Mesenchymal stem cell (in vitro differentiated cells and primary cell): Measurements from ENCODE around the gene TACR1.

Experiments used
- DNase-seq: peaks from one replicate; pipeline ENCODE4 v3.0.0-alpha.2; 2013
- H2AFZ ChIP-seq: one replicate; pipeline ENCODE4 v1.6.1; 2013; ENCODE audit warnings: low read depth, mild to moderate bottlenecking, control low read depth, inconsistent platforms, low read length, moderate library complexity
- H2AK5ac ChIP-seq: 2 replicates; pipeline ENCODE4 v1.6.1; 2013; ENCODE audit warnings: low read length, moderate library complexity, mild to moderate bottlenecking, inconsistent platforms; ENCODE audit not compliant: severe bottlenecking
- H2BK120ac ChIP-seq: one replicate; pipeline ENCODE4 v1.6.1; 2013; ENCODE audit warnings: low read depth, mild to moderate bottlenecking, inconsistent platforms, low read length, moderate library complexity
- H2BK12ac ChIP-seq, 2 experiments: one replicate each; pipeline ENCODE4 v1.6.1; 2013; ENCODE audit warnings: inconsistent platforms in 2 of 2, low read length in 2 of 2, mild to moderate bottlenecking in 2 of 2, moderate library complexity in 2 of 2, control low read depth in 1 of 2
- H2BK15ac ChIP-seq: one replicate; pipeline ENCODE4 v1.6.1; 2013; ENCODE audit warnings: mild to moderate bottlenecking, low read depth, inconsistent platforms; ENCODE audit not compliant: poor library complexity, severe bottlenecking
- H2BK5ac ChIP-seq: 2 replicates; pipeline ENCODE4 v1.6.1; 2013; ENCODE audit warnings: low read depth, mild to moderate bottlenecking, low read length, control low read depth, inconsistent platforms; ENCODE audit not compliant: poor library complexity, severe bottlenecking
- H3K14ac ChIP-seq, 2 experiments: one replicate each; pipeline ENCODE4 v1.6.1; 2013; ENCODE audit warnings: inconsistent platforms in 2 of 2, low read length in 2 of 2, control low read depth in 1 of 2, mild to moderate bottlenecking in 1 of 2, moderate library complexity in 1 of 2
- H3K18ac ChIP-seq, 2 experiments: one replicate each; pipeline ENCODE4 v1.6.1; 2013; ENCODE audit warnings: inconsistent platforms in 2 of 2, low read length in 2 of 2, control low read depth in 1 of 2, low read depth in 1 of 2, mild to moderate bottlenecking in 1 of 2
- H3K23ac ChIP-seq, 2 experiments: one replicate each; pipeline ENCODE4 v1.6.1; 2013; ENCODE audit warnings: inconsistent platforms in 2 of 2, low read length in 2 of 2, mild to moderate bottlenecking in 2 of 2, moderate library complexity in 2 of 2, control low read depth in 1 of 2
- H3K27ac ChIP-seq: 2 replicates; pipeline ENCODE4 v1.5.1; 2013; ENCODE audit warnings: mild to moderate bottlenecking, moderate library complexity, low read length, control low read depth, inconsistent platforms; ENCODE audit not compliant: poor library complexity, severe bottlenecking
- H3K27me3 ChIP-seq, 2 experiments: 2 replicates each; pipeline versions ENCODE4 v1.6.1 to v1.7.0; 2013; ENCODE audit warnings: low read length in 2 of 2, mild to moderate bottlenecking in 2 of 2, moderate library complexity in 2 of 2, control low read depth in 1 of 2, inconsistent platforms in 1 of 2; ENCODE audit not compliant: control insufficient read depth in 1 of 2, insufficient read depth in 1 of 2
- H3K36me3 ChIP-seq, 2 experiments: 2 replicates each; pipeline versions ENCODE4 v1.6.1 to v1.7.0; 2013; ENCODE audit warnings: low read length in 2 of 2, control low read depth in 1 of 2, inconsistent platforms in 1 of 2, low read depth in 1 of 2, mild to moderate bottlenecking in 1 of 2; ENCODE audit not compliant: insufficient read depth in 2 of 2, control insufficient read depth in 1 of 2
- H3K4ac ChIP-seq, 2 experiments: one replicate each; pipeline ENCODE4 v1.6.1; 2013; ENCODE audit warnings: inconsistent platforms in 2 of 2, low read length in 2 of 2, mild to moderate bottlenecking in 2 of 2, moderate library complexity in 2 of 2, control low read depth in 1 of 2, low read depth in 1 of 2
- H3K4me1 ChIP-seq: 2 replicates; pipeline ENCODE4 v1.6.1; 2013; ENCODE audit warnings: low read depth, low read length, control low read depth; ENCODE audit not compliant: control insufficient read depth, insufficient read depth
- H3K4me2 ChIP-seq: 2 replicates; pipeline ENCODE4 v1.6.1; 2013; ENCODE audit warnings: low read length, mild to moderate bottlenecking, inconsistent platforms; ENCODE audit not compliant: poor library complexity, severe bottlenecking
- H3K4me3 ChIP-seq, 2 experiments: 2 replicates each; pipeline versions ENCODE4 v1.5.1 to v1.7.0; 2013; ENCODE audit warnings: low read length in 2 of 2, mild to moderate bottlenecking in 2 of 2, control low read depth in 1 of 2, low read depth in 1 of 2; ENCODE audit not compliant: insufficient read depth in 1 of 2
- H3K79me1 ChIP-seq: replicated peaks from 2 replicates; pipeline ENCODE4 v1.6.1; 2013; ENCODE audit warnings: mild to moderate bottlenecking, control low read depth, low read length, inconsistent platforms; ENCODE audit not compliant: poor library complexity, severe bottlenecking
- H3K9ac ChIP-seq: 2 replicates; pipeline ENCODE4 v1.7.0; 2013; ENCODE audit warnings: mild to moderate bottlenecking, low read length, moderate library complexity
- H3K9me3 ChIP-seq: 2 replicates; pipeline ENCODE4 v1.7.0; 2013; ENCODE audit warnings: mild to moderate bottlenecking, low read length; ENCODE audit not compliant: control insufficient read depth
- H4K8ac ChIP-seq: one replicate; pipeline ENCODE4 v1.6.1; 2013; ENCODE audit warnings: inconsistent platforms, mild to moderate bottlenecking, low read length, moderate library complexity
- H4K91ac ChIP-seq: one replicate; pipeline ENCODE4 v1.6.1; 2013; ENCODE audit warnings: mild to moderate bottlenecking, low read length, inconsistent platforms
- WGBS: methylation state at CpG from one replicate; pipeline ENCODE4 v1.1.7; 2013; ENCODE audit warnings: mixed read lengths; 5-methylcytosine and 5-hydroxymethylcytosine counted together

Gene TACR1

DNA sequence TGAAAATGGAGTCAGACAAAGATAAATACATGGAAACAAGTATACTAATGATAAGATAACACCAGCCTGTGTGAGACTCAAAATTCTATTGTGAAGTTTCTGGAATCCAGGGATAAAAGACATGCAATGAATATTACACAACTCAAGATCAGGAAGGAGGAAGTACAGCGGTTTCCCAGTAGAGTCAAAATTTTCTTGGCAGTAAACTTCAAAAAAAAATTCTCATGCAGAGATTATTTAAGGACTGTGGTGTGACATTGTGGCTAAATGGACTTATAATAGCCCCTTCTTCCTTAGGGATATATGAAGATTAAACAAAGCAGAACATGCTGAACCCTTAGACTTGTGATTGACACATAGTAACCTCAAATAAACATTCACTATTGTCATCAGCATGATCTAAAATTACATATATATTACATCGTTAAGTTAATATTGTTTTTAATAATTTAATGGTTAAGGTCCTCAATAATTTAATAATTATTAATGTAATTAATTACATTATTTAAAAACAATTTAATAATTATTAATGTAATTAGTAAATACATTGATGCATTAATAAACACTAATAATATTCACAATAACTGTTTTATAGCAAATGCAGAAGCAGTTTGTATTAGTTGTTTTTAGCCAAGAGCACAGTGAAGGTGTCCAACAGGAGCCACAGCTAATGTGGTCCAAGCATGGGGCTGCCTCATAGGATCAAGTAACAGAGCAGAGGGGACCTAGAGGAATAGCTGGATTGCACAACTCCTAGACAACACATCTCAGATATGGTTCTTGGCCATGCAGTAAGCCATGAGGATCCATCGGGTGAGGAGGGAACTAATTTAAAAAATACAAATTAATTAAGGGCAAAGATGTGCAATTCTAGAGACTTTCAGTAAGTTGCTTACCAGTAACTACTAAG lies 163.6 kb downstream of the TACR1 start:
- H3K23ac ChIP-seq = no peak overlapping the region
- DNase-seq = no peak
- no peak overlapping the region for H3K27ac ChIP-seq
- no peaks in the 10 kb centered on the region for H3K9me3 ChIP-seq
- no peak overlapping the region for H3K4me3 ChIP-seq
- no peak overlapping the region for H2BK5ac ChIP-seq
- no peak overlapping the region for H3K4ac ChIP-seq
- H2AK5ac ChIP-seq = no peak overlapping the region
- H3K18ac ChIP-seq = no peak overlapping the region
- no peaks in the 10 kb centered on the region for H3K27me3 ChIP-seq
- H2BK15ac ChIP-seq = no peak overlapping the region
- H2BK120ac ChIP-seq = no peak overlapping the region
- no peak overlapping the region for H4K8ac ChIP-seq
- H3K79me1 ChIP-seq = no peaks in the 10 kb centered on the region
- H3K36me3 ChIP-seq = no peaks in the 10 kb centered on the region
- H3K9ac ChIP-seq = no peak overlapping the region
- H2BK12ac ChIP-seq = no peak overlapping the region
- no CpG with 5 or more reads among the region's 3 CpGs for WGBS
- H2AFZ ChIP-seq = no peak overlapping the region
- no peak overlapping the region for H3K14ac ChIP-seq
- H3K4me2 ChIP-seq = no peak overlapping the region
- no peak overlapping the region for H4K91ac ChIP-seq
- no peaks in the 10 kb centered on the region for H3K4me1 ChIP-seq

DNA sequence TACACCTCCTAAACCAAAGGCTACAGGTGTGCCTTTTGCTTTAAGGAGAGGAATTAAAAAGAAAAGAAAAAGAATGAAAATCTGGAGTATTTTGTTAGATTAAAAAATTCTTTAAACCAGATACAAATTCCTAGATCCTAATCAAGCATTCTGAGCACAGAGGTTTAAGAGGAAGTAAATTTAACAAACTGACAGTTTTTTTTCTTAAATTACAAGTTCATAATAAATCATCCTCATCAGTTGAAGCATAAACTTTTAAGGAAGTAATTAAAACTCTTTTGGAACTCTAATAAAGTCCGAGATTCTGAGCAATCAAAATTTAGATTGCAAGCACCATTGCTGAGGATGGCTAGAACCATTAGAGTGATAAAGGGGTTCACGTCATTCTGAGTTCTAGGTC lies 165.8 kb downstream of the TACR1 start:
- Histone ChIP-seq H4K91ac (no peak overlapping the region), H3K4me1 (no peaks in the 10 kb centered on the region), H3K4me3 (no peak overlapping the region), H3K27me3 (no peaks in the 10 kb centered on the region), H3K9me3 (no peaks in the 10 kb centered on the region), H3K4ac (no peak overlapping the region), H4K8ac (no peak overlapping the region), H3K23ac (no peak overlapping the region), H3K4me2 (no peak overlapping the region), H2BK15ac (no peak overlapping the region), H3K14ac (no peak overlapping the region), H2BK120ac (no peak overlapping the region), H3K79me1 (no peaks in the 10 kb centered on the region), H2BK12ac (no peak overlapping the region), H2BK5ac (no peak overlapping the region), H3K18ac (no peak overlapping the region), H3K36me3 (no peaks in the 10 kb centered on the region), H2AFZ (no peak overlapping the region), H2AK5ac (no peak overlapping the region), H3K27ac (no peak overlapping the region), H3K9ac (no peak overlapping the region)
- 91% methylated on average over 2 of the region's 2 CpGs for WGBS
- no peak for DNase-seq

DNA sequence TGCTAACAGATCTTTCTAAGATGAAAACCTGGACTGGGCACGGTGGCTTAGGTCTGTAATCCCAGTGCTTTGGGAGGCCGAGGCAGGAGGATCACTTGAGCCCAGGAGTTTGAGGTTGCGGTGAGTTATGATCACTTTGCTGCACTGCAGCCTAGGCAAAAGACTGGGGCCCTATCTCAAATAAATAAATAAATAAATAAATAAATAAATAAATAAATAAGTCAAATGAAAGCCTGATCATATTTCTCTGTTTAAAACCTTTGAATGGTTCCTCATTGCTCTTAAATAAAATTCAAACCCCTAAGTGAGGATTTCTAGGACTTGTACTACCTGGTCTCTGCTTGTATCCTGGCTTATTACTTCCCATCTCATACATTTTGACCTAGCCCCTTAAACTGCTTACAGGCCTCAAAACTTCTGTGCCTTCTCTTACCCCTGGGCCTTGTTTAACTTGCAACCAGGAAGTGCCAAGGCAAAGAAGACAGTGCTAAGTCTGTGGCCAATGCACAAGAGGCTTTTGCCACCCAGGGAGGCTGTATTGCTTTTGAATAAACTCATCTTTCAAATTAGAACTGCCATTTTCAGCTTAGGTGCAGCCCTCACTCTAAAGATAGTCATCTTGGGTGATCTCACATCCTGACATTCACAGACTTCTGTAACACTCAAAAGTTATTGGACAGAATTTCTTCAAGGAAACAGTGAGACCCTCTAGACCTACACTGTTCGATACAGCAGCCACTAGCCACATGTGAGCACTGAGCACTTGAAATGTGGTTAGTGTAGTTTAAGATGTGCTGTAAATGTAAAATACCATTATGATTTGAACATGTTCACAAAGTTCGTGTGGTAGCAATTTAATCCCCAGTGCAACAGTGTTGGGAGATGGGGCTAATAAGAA lies 167.2 kb downstream of the TACR1 start:
- H3K4me3 ChIP-seq = no peak overlapping the region

DNA sequence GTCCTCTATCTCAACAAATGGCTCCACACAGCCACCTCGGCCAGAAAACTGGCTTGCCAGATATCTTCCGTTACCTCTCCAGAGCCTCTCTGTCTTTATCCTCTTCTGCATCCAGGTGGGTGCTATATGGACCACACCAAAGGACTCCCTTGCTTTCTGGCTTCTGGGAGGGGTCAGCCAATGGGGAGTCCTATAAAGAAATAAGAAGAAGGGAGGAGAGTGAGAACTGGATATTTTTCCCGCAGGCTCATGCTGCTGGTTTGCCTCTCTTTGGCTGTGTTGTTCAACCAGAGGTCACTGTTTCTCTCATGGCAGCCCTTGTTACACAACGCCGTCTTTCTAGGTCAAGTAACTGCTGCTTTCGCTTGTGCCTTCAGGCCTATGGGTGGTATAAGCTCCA lies 168.1 kb downstream of the TACR1 start:
- H3K27me3 ChIP-seq = no peaks in the 10 kb centered on the region
- H2AFZ ChIP-seq = no peak overlapping the region
- DNase-seq = no peak
- no peak overlapping the region for H4K8ac ChIP-seq
- H4K91ac ChIP-seq = no peak overlapping the region
- no peak overlapping the region for H2BK15ac ChIP-seq
- no peak overlapping the region for H3K4me2 ChIP-seq
- H3K9me3 ChIP-seq = no peaks in the 10 kb centered on the region
- H3K23ac ChIP-seq = no peak overlapping the region
- H3K9ac ChIP-seq = no peak overlapping the region
- no peak overlapping the region for H3K27ac ChIP-seq
- H3K36me3 ChIP-seq = no peaks in the 10 kb centered on the region
- no peak overlapping the region for H3K4ac ChIP-seq
- H3K79me1 ChIP-seq = no peaks in the 10 kb centered on the region
- no peak overlapping the region for H2BK12ac ChIP-seq
- H2AK5ac ChIP-seq = no peak overlapping the region
- H3K4me3 ChIP-seq = no peak overlapping the region
- no peak overlapping the region for H3K14ac ChIP-seq
- no peak overlapping the region for H2BK120ac ChIP-seq
- no peak overlapping the region for H3K18ac ChIP-seq
- WGBS = 100% methylated on average over 6 of the region's 6 CpGs
- H2BK5ac ChIP-seq = no peak overlapping the region
- no peaks in the 10 kb centered on the region for H3K4me1 ChIP-seq

More for the DNA sequence above, 167.2 kb downstream of the TACR1 start:
- no peak overlapping the region for H2BK5ac ChIP-seq
- H4K8ac ChIP-seq = no peak overlapping the region
- no peaks in the 10 kb centered on the region for H3K36me3 ChIP-seq
- H3K4me1 ChIP-seq = no peaks in the 10 kb centered on the region
- WGBS = 86% methylated on average over 4 of the region's 5 CpGs
- no peaks in the 10 kb centered on the region for H3K27me3 ChIP-seq
- H3K9me3 ChIP-seq = no peaks in the 10 kb centered on the region
- H3K23ac ChIP-seq = no peak overlapping the region
- H3K14ac ChIP-seq = no peak overlapping the region
- H3K4ac ChIP-seq = no peak overlapping the region
- no peak overlapping the region for H3K27ac ChIP-seq
- no peaks in the 10 kb centered on the region for H3K79me1 ChIP-seq
- no peak overlapping the region for H2BK15ac ChIP-seq
- no peak for DNase-seq
- no peak overlapping the region for H3K18ac ChIP-seq
- H2BK120ac ChIP-seq = no peak overlapping the region
- H3K9ac ChIP-seq = no peak overlapping the region
- H2AFZ ChIP-seq = no peak overlapping the region
- no peak overlapping the region for H2AK5ac ChIP-seq
- H2BK12ac ChIP-seq = no peak overlapping the region
- H4K91ac ChIP-seq = no peak overlapping the region
- H3K4me2 ChIP-seq = no peak overlapping the region
